H9 (cell line): ENCODE results near the gene KCNIP4. TPM values are rescaled to one million over a fixed set of nuclear protein-coding genes. Genes with fewer than 3 reads are reported as not detected.

Experiments used
- DNase-seq: peaks from one replicate; pipeline ENCODE4 v3.0.0-alpha.2; 2017
- H2AFZ ChIP-seq: one replicate; pipeline ENCODE4 v1.6.1; 2013; ENCODE audit warnings: mild to moderate bottlenecking, low read length, control low read depth, moderate library complexity
- H2AK5ac ChIP-seq: 2 replicates; pipeline ENCODE4 v1.6.1; 2013; ENCODE audit warnings: low read length, control low read depth, mixed read lengths; ENCODE audit not compliant: insufficient read length
- H2BK120ac ChIP-seq: one replicate; pipeline ENCODE4 v1.6.1; 2013; ENCODE audit warnings: low read depth, mild to moderate bottlenecking, low read length, control low read depth, inconsistent platforms; ENCODE audit not compliant: poor library complexity, severe bottlenecking
- H2BK12ac ChIP-seq: 2 replicates; pipeline ENCODE4 v1.6.1; 2013; ENCODE audit warnings: low read length, control low read depth, mixed read lengths, low read depth; ENCODE audit not compliant: insufficient read length
- H2BK15ac ChIP-seq: 2 replicates; pipeline ENCODE4 v1.6.1; 2013; ENCODE audit warnings: low read depth, low read length, control low read depth
- H2BK20ac ChIP-seq: one replicate; pipeline ENCODE4 v1.6.1; 2013; ENCODE audit warnings: low read depth, mild to moderate bottlenecking, low read length, control low read depth, inconsistent platforms; ENCODE audit not compliant: poor library complexity, severe bottlenecking
- H2BK5ac ChIP-seq: 2 replicates; pipeline ENCODE4 v1.6.1; 2013; ENCODE audit warnings: low read length, control low read depth, mixed read lengths; ENCODE audit not compliant: insufficient read length
- H3K14ac ChIP-seq: 2 replicates; pipeline ENCODE4 v1.6.1; 2013; ENCODE audit warnings: low read length, control low read depth; ENCODE audit not compliant: insufficient read depth
- H3K18ac ChIP-seq: 2 replicates; pipeline ENCODE4 v1.6.1; 2013; ENCODE audit warnings: low read depth, mild to moderate bottlenecking, mixed read lengths, low read length, control low read depth; ENCODE audit not compliant: insufficient read length
- H3K23ac ChIP-seq: 2 replicates; pipeline ENCODE4 v1.6.1; 2013; ENCODE audit warnings: low read length, control low read depth, mixed read lengths, low read depth; ENCODE audit not compliant: insufficient read length
- H3K23me2 ChIP-seq: 2 replicates; pipeline ENCODE4 v1.6.1; 2013; ENCODE audit warnings: low read depth, mild to moderate bottlenecking, mixed read lengths, low read length, control low read depth; ENCODE audit not compliant: insufficient read length, poor library complexity, severe bottlenecking
- H3K27ac ChIP-seq: 2 replicates; pipeline ENCODE4 v1.5.1; 2013; ENCODE audit warnings: low read length, control low read depth, mixed read lengths, low read depth; ENCODE audit not compliant: insufficient read length
- H3K27me3 ChIP-seq: 2 replicates; pipeline ENCODE4 v1.6.1; 2013; ENCODE audit warnings: low read length, control low read depth, inconsistent platforms; ENCODE audit not compliant: insufficient read depth
- H3K4ac ChIP-seq: 2 replicates; pipeline ENCODE4 v1.6.1; 2013; ENCODE audit warnings: low read depth, mild to moderate bottlenecking, control low read depth, inconsistent platforms, low read length, moderate library complexity
- H3K4me1 ChIP-seq: 2 replicates; pipeline ENCODE4 v1.6.1; 2013; ENCODE audit warnings: low read length, control low read depth, inconsistent platforms; ENCODE audit not compliant: insufficient read depth
- H3K4me2 ChIP-seq: 2 replicates; pipeline ENCODE4 v1.6.1; 2013; ENCODE audit warnings: low read length, control low read depth, mixed read lengths; ENCODE audit not compliant: insufficient read length, insufficient read depth
- H3K56ac ChIP-seq: 2 replicates; pipeline ENCODE4 v1.6.1; 2013; ENCODE audit warnings: low read depth, mild to moderate bottlenecking, mixed read lengths, low read length, control low read depth; ENCODE audit not compliant: insufficient read length
- H3K79me1 ChIP-seq: 2 replicates; pipeline ENCODE4 v1.6.1; 2013; ENCODE audit warnings: low read depth, mild to moderate bottlenecking, moderate library complexity, low read length, control low read depth, inconsistent platforms; ENCODE audit not compliant: insufficient read depth, poor library complexity, severe bottlenecking
- H3K79me2 ChIP-seq: 2 replicates; pipeline ENCODE4 v1.6.1; 2013; ENCODE audit warnings: low read length, control low read depth, inconsistent platforms; ENCODE audit not compliant: insufficient read depth
- H3K9ac ChIP-seq: 2 replicates; pipeline ENCODE4 v1.6.1; 2013; ENCODE audit warnings: low read length, control low read depth, mixed read lengths; ENCODE audit not compliant: insufficient read length; ENCODE audit errors: extremely low read depth
- H3K9me3 ChIP-seq: one replicate; pipeline ENCODE4 v1.6.1; 2013; ENCODE audit warnings: low read depth, low read length, inconsistent platforms; ENCODE audit not compliant: control insufficient read depth
- H3T11ph ChIP-seq: one replicate; pipeline ENCODE4 v1.6.1; 2013; ENCODE audit warnings: mild to moderate bottlenecking, low read length, control low read depth, inconsistent platforms
- H4K20me1 ChIP-seq: one replicate; pipeline ENCODE4 v1.6.1; 2013; ENCODE audit not compliant: control insufficient read depth, insufficient read length, insufficient read depth
- H4K5ac ChIP-seq: 2 replicates; pipeline ENCODE4 v1.6.1; 2013; ENCODE audit warnings: low read depth, mild to moderate bottlenecking, mixed read lengths, low read length, control low read depth; ENCODE audit not compliant: insufficient read length
- H4K8ac ChIP-seq: replicated peaks from 2 replicates; pipeline ENCODE4 v1.6.1; 2013; ENCODE audit warnings: low read length, control low read depth, mixed read lengths, low read depth; ENCODE audit not compliant: insufficient read length
- H4K91ac ChIP-seq: 2 replicates; pipeline ENCODE4 v1.6.1; 2013; ENCODE audit warnings: low read depth, mild to moderate bottlenecking, moderate library complexity, mixed read lengths, low read length, control low read depth; ENCODE audit not compliant: insufficient read length
- H3K27ac Mint-ChIP-seq, 3 experiments: 2 replicates in 2 of 3; 3 replicates in 1 of 3; pipeline ENCODE4 v1.8.0; 2020 to 2021; ENCODE audit warnings: mixed read lengths in 3 of 3, mild to moderate bottlenecking in 1 of 3, moderate library complexity in 1 of 3
- H3K27me3 Mint-ChIP-seq: 2 replicates; pipeline ENCODE4 v1.8.0; 2021; ENCODE audit warnings: low read depth, mild to moderate bottlenecking, moderate library complexity, mixed read lengths
- H3K36me3 Mint-ChIP-seq, 3 experiments: 2 replicates in 2 of 3; 3 replicates in 1 of 3; pipeline ENCODE4 v1.8.0; 2020 to 2021; ENCODE audit warnings: low read depth in 3 of 3, mixed read lengths in 3 of 3; ENCODE audit not compliant: insufficient read depth in 1 of 3
- H3K4me1 Mint-ChIP-seq, 2 experiments: 2 replicates each; pipeline ENCODE4 v1.8.0; 2020; ENCODE audit warnings: mixed read lengths in 2 of 2
- H3K4me3 Mint-ChIP-seq, 2 experiments: 2 replicates in 1 of 2; 3 replicates in 1 of 2; pipeline ENCODE4 v1.8.0; 2020 to 2021; ENCODE audit warnings: mild to moderate bottlenecking in 2 of 2, mixed read lengths in 2 of 2, moderate library complexity in 1 of 2
- H3K9me3 Mint-ChIP-seq, 2 experiments: 2 replicates in 1 of 2; 3 replicates in 1 of 2; pipeline ENCODE4 v1.8.0; 2020; ENCODE audit warnings: mild to moderate bottlenecking in 2 of 2, mixed read lengths in 2 of 2, moderate library complexity in 1 of 2
- CTCF ChIP-seq: fragments of 200-600 bp; sonication (generic); conservative IDR thresholded peaks from 3 replicates; pipeline ENCODE4 v1.8.0; 2021; ENCODE audit warnings: antibody characterized with exemption, mild to moderate bottlenecking
- WGBS: extraction: QIAGEN DNeasy Blood & Tissue Kit; methylation state at CpG from one replicate; pipeline ENCODE4 v1.1.7; 2013; ENCODE audit warnings: missing lambda C conversion rate, low lambda C conversion rate, mixed read lengths; ENCODE audit not compliant: insufficient read length; ENCODE audit errors: extremely low coverage; 5-methylcytosine and 5-hydroxymethylcytosine counted together
- total RNA-seq: library from RNA; stranded (reverse); gene quantifications from 2 replicates; pipeline ENCODE4 v1.2.1, GENCODE V29; 2021

KCNIP4 gene
- total RNA-seq, 1 experiment from 2014 or later, result not detected

GRCh38 chr4:21126014-21126512 lies 822.5 kb downstream of the KCNIP4 start:
- Mint-ChIP-seq H3K27me3 (no peaks in the 10 kb centered on the region; the same call in 1 of the 2 replicates), H3K36me3 (no peaks in the 10 kb centered on the region), H3K27ac (no peak overlapping the region), H3K4me1 (no peaks in the 10 kb centered on the region), H3K9me3 (no peaks in the 10 kb centered on the region), H3K4me3 (no peak overlapping the region)
- no peak overlapping the region for H3K4me2 ChIP-seq
- H3K56ac ChIP-seq, result no peak overlapping the region
- no peak overlapping the region for H3K18ac ChIP-seq
- H2AFZ ChIP-seq, result no peak overlapping the region
- H3K23me2 ChIP-seq, result no peaks in the 10 kb centered on the region
- H3K79me1 ChIP-seq, result no peaks in the 10 kb centered on the region
- H3K9ac ChIP-seq, result no peak overlapping the region
- no peak overlapping the region for H3K27ac ChIP-seq
- no peaks in the 10 kb centered on the region for H3K27me3 ChIP-seq
- TF ChIP-seq CTCF, result no peak
- H3T11ph ChIP-seq, result no peak overlapping the region
- no peak overlapping the region for H4K5ac ChIP-seq
- no peak overlapping the region for H3K4ac ChIP-seq
- H2BK20ac ChIP-seq, result no peak overlapping the region
- no peaks in the 10 kb centered on the region for H3K9me3 ChIP-seq
- H2AK5ac ChIP-seq, result no peak overlapping the region
- DNase-seq, result no peak
- H3K79me2 ChIP-seq, result no peaks in the 10 kb centered on the region
- no peak overlapping the region for H2BK12ac ChIP-seq
- H4K91ac ChIP-seq, result no peak overlapping the region
- H4K8ac ChIP-seq, result no peak overlapping the region
- no peak overlapping the region for H3K23ac ChIP-seq
- no CpG with 5 or more reads among the region's 3 CpGs for WGBS
- no peak overlapping the region for H2BK5ac ChIP-seq
- no peaks in the 10 kb centered on the region for H4K20me1 ChIP-seq
- no peak overlapping the region for H2BK120ac ChIP-seq
- no peaks in the 10 kb centered on the region for H3K4me1 ChIP-seq
- no peak overlapping the region for H2BK15ac ChIP-seq
- H3K14ac ChIP-seq, result no peak overlapping the region
